SK-N-SH treated with all-trans-retinoic acid at 6 μM for 48 hours (cell line): ENCODE measurements around the gene FBXO8.

ENCODE experiments used
- ATAC-seq: fragments of 200-7000 bp; cut with Tn5 transposase; 3 replicates; pipeline ENCODE4 v1.9.1; 2020; ENCODE audit warnings: mild to moderate bottlenecking, moderate library complexity
- ARNTL ChIP-seq: fragments of 450-650 bp; formaldehyde crosslinking; IDR thresholded peaks from 2 replicates; pipeline ENCODE4 v1.5.0; 2020; ENCODE audit warnings: low read depth, mild to moderate bottlenecking, moderate library complexity, borderline replicate concordance
- BACH2 ChIP-seq: fragments of 250-450 bp; sonication (Bioruptor Pico); IDR thresholded peaks from 2 replicates; pipeline ENCODE4 v1.9.0; 2021; ENCODE audit warnings: mild to moderate bottlenecking, borderline replicate concordance
- CSDC2 ChIP-seq: fragments of 250-450 bp; sonication (Bioruptor Pico); IDR thresholded peaks from 2 replicates; pipeline ENCODE4 v1.5.0; 2020; ENCODE audit warnings: mild to moderate bottlenecking, moderate library complexity
- ESRRG ChIP-seq: fragments of 250-450 bp; sonication (Bioruptor Pico); IDR thresholded peaks from 2 replicates; pipeline ENCODE4 v1.6.1; 2021; ENCODE audit warnings: mild to moderate bottlenecking
- GLIS3 ChIP-seq: fragments of 250-450 bp; sonication (Bioruptor Pico); IDR thresholded peaks from 2 replicates; pipeline ENCODE4 v1.5.0; 2020; ENCODE audit warnings: mild to moderate bottlenecking, moderate library complexity
- ISL1 ChIP-seq: fragments of 250-450 bp; sonication (Bioruptor Pico); IDR thresholded peaks from 2 replicates; pipeline ENCODE4 v2.1.2; 2022; ENCODE audit warnings: mild to moderate bottlenecking, moderate library complexity
- OSR1 ChIP-seq: fragments of 250-450 bp; sonication (Bioruptor Pico); IDR thresholded peaks from 2 replicates; pipeline ENCODE4 v1.8.0; 2022; ENCODE audit warnings: moderate library complexity, mild to moderate bottlenecking, inconsistent platforms
- PPARA ChIP-seq: fragments of 250-450 bp; sonication (Bioruptor Pico); IDR thresholded peaks from 2 replicates; pipeline ENCODE4 v1.5.0; 2020; ENCODE audit warnings: mild to moderate bottlenecking, borderline replicate concordance
- RARB ChIP-seq: fragments of 250-450 bp; sonication (Bioruptor Pico); IDR thresholded peaks from 2 replicates; pipeline ENCODE4 v1.8.0; 2021; ENCODE audit warnings: mild to moderate bottlenecking, moderate library complexity
- SNAI2 ChIP-seq: fragments of 250-450 bp; sonication (Bioruptor Pico); IDR thresholded peaks from 2 replicates; pipeline ENCODE4 v1.5.0; 2020; ENCODE audit warnings: mild to moderate bottlenecking, moderate library complexity
- TCF4 ChIP-seq: fragments of 250-450 bp; sonication (Bioruptor Pico); IDR thresholded peaks from 2 replicates; pipeline ENCODE4 v1.8.0; 2021; ENCODE audit warnings: mild to moderate bottlenecking, moderate library complexity, borderline replicate concordance
- TOX ChIP-seq: fragments of 250-450 bp; sonication (Bioruptor Pico); IDR thresholded peaks from 2 replicates; pipeline ENCODE4 v1.8.0; 2021; ENCODE audit warnings: mild to moderate bottlenecking, moderate library complexity, borderline replicate concordance
- ZC3H10 ChIP-seq: fragments of 250-450 bp; sonication (Bioruptor Pico); IDR thresholded peaks from 2 replicates; pipeline ENCODE4 v1.5.1; 2021; ENCODE audit warnings: mild to moderate bottlenecking, moderate library complexity
- ZFP3 ChIP-seq: fragments of 250-450 bp; sonication (Bioruptor Pico); IDR thresholded peaks from 2 replicates; pipeline ENCODE4 v1.5.0; 2020; ENCODE audit warnings: mild to moderate bottlenecking, moderate library complexity
- ZFP30 ChIP-seq: fragments of 450-650 bp; formaldehyde crosslinking; IDR thresholded peaks from 2 replicates; pipeline ENCODE4 v1.5.0; 2022; ENCODE audit warnings: mild to moderate bottlenecking, moderate library complexity
- ZNF565 ChIP-seq: fragments of 450-650 bp; formaldehyde crosslinking; conservative IDR thresholded peaks from 2 replicates; pipeline ENCODE4 v1.5.0; 2020; ENCODE audit warnings: low read depth, mild to moderate bottlenecking, moderate library complexity
- ZNF70 ChIP-seq: fragments of 450-650 bp; formaldehyde crosslinking; IDR thresholded peaks from 2 replicates; pipeline ENCODE4 v1.5.0; 2020; ENCODE audit warnings: mild to moderate bottlenecking, moderate library complexity
- ZNF8 ChIP-seq: fragments of 450-650 bp; formaldehyde crosslinking; IDR thresholded peaks from 2 replicates; pipeline ENCODE4 v1.5.0; 2020; ENCODE audit warnings: mild to moderate bottlenecking, moderate library complexity
- TF ChIP-seq, protein P1 (sequence below): fragments of 250-450 bp; sonication (Bioruptor Pico); IDR thresholded peaks from 2 replicates; pipeline ENCODE4 v1.5.1; 2021; ENCODE audit warnings: mild to moderate bottlenecking, moderate library complexity
- TF ChIP-seq, protein P2 (sequence below): fragments of 250-450 bp; sonication (Bioruptor Pico); IDR thresholded peaks from 2 replicates; pipeline ENCODE4 v1.8.0; 2021; ENCODE audit warnings: low read depth, mild to moderate bottlenecking, moderate library complexity, borderline replicate concordance
- TF ChIP-seq, protein P3 (sequence below): fragments of 250-450 bp; sonication (Bioruptor Pico); IDR thresholded peaks from 2 replicates; pipeline ENCODE4 v1.5.0; 2020; ENCODE audit warnings: mild to moderate bottlenecking, moderate library complexity
- TF ChIP-seq, protein P4 (sequence below): fragments of 250-450 bp; sonication (Bioruptor Pico); IDR thresholded peaks from 2 replicates; pipeline ENCODE4 v1.5.1; 2020; ENCODE audit warnings: low read depth, mild to moderate bottlenecking, moderate library complexity
- TF ChIP-seq, protein P5 (sequence below): fragments of 250-450 bp; sonication (Bioruptor Pico); IDR thresholded peaks from 2 replicates; pipeline ENCODE4 v1.8.0; 2020; ENCODE audit warnings: mild to moderate bottlenecking, moderate library complexity, borderline replicate concordance

FBXO8 gene

DNA sequence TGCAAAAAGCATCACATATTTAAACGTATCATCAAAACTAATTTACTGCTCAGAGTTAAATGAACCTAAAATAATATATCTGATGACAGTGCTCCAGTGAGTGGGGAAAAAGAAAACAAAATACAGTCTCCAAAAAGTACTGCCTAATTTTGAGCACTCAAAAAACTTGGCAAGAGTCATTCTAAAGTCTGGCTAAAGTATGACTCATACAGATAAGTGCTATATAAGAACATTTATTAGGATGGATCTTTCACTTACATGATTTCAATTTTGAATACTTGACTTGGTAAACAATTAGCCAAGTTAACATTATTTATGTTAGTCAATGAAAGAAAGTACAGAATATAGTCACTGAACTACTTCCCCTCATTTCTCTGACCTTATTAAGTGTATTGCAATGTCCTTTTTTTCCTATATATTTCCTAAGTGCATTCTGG lies 27.2 kb downstream of the FBXO8 start:
- peak; percentile 75 for ATAC-seq
- 0 out of 2 replicates have a peak, but pooled peaks have one; percentile 59 for TF ChIP-seq ESRRG (CRISPR knock-in tag)
- no peak for TF ChIP-seq PPARA (CRISPR knock-in tag)
- no peak for TF ChIP-seq ARNTL (CRISPR knock-in tag)
- no peak for TF ChIP-seq CSDC2 (CRISPR knock-in tag)
- no peak for TF ChIP-seq ZNF70
- TF ChIP-seq, protein P1, sequence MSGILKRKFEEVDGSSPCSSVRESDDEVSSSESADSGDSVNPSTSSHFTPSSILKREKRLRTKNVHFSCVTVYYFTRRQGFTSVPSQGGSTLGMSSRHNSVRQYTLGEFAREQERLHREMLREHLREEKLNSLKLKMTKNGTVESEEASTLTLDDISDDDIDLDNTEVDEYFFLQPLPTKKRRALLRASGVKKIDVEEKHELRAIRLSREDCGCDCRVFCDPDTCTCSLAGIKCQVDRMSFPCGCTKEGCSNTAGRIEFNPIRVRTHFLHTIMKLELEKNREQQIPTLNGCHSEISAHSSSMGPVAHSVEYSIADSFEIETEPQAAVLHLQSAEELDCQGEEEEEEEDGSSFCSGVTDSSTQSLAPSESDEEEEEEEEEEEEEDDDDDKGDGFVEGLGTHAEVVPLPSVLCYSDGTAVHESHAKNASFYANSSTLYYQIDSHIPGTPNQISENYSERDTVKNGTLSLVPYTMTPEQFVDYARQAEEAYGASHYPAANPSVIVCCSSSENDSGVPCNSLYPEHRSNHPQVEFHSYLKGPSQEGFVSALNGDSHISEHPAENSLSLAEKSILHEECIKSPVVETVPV (CRISPR knock-in tag): peak; percentile 87
- no peak for TF ChIP-seq ZNF8 (CRISPR knock-in tag)
- TF ChIP-seq SNAI2 (CRISPR knock-in tag): no peak
- TF ChIP-seq, protein P2, sequence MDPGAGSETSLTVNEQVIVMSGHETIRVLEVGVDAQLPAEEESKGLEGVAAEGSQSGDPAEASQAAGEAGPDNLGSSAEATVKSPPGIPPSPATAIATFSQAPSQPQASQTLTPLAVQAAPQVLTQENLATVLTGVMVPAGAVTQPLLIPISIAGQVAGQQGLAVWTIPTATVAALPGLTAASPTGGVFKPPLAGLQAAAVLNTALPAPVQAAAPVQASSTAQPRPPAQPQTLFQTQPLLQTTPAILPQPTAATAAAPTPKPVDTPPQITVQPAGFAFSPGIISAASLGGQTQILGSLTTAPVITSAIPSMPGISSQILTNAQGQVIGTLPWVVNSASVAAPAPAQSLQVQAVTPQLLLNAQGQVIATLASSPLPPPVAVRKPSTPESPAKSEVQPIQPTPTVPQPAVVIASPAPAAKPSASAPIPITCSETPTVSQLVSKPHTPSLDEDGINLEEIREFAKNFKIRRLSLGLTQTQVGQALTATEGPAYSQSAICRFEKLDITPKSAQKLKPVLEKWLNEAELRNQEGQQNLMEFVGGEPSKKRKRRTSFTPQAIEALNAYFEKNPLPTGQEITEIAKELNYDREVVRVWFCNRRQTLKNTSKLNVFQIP (CRISPR knock-in tag): no peak
- peak; percentile 85; the same call in 1 of the 2 replicates for TF ChIP-seq TOX (CRISPR knock-in tag)
- no peak for TF ChIP-seq RARB (CRISPR knock-in tag)
- TF ChIP-seq ISL1: peak; percentile 100
- TF ChIP-seq, protein P3, sequence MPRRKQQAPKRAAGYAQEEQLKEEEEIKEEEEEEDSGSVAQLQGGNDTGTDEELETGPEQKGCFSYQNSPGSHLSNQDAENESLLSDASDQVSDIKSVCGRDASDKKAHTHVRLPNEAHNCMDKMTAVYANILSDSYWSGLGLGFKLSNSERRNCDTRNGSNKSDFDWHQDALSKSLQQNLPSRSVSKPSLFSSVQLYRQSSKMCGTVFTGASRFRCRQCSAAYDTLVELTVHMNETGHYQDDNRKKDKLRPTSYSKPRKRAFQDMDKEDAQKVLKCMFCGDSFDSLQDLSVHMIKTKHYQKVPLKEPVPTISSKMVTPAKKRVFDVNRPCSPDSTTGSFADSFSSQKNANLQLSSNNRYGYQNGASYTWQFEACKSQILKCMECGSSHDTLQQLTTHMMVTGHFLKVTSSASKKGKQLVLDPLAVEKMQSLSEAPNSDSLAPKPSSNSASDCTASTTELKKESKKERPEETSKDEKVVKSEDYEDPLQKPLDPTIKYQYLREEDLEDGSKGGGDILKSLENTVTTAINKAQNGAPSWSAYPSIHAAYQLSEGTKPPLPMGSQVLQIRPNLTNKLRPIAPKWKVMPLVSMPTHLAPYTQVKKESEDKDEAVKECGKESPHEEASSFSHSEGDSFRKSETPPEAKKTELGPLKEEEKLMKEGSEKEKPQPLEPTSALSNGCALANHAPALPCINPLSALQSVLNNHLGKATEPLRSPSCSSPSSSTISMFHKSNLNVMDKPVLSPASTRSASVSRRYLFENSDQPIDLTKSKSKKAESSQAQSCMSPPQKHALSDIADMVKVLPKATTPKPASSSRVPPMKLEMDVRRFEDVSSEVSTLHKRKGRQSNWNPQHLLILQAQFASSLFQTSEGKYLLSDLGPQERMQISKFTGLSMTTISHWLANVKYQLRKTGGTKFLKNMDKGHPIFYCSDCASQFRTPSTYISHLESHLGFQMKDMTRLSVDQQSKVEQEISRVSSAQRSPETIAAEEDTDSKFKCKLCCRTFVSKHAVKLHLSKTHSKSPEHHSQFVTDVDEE: no peak
- TF ChIP-seq, protein P4, sequence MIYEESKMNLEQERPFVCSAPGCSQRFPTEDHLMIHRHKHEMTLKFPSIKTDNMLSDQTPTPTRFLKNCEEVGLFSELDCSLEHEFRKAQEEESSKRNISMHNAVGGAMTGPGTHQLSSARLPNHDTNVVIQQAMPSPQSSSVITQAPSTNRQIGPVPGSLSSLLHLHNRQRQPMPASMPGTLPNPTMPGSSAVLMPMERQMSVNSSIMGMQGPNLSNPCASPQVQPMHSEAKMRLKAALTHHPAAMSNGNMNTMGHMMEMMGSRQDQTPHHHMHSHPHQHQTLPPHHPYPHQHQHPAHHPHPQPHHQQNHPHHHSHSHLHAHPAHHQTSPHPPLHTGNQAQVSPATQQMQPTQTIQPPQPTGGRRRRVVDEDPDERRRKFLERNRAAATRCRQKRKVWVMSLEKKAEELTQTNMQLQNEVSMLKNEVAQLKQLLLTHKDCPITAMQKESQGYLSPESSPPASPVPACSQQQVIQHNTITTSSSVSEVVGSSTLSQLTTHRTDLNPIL (CRISPR knock-in tag): peak; percentile 88
- TF ChIP-seq BACH2 (CRISPR knock-in tag): no peak
- TF ChIP-seq ZC3H10: peak; percentile 90
- TF ChIP-seq, protein P5, sequence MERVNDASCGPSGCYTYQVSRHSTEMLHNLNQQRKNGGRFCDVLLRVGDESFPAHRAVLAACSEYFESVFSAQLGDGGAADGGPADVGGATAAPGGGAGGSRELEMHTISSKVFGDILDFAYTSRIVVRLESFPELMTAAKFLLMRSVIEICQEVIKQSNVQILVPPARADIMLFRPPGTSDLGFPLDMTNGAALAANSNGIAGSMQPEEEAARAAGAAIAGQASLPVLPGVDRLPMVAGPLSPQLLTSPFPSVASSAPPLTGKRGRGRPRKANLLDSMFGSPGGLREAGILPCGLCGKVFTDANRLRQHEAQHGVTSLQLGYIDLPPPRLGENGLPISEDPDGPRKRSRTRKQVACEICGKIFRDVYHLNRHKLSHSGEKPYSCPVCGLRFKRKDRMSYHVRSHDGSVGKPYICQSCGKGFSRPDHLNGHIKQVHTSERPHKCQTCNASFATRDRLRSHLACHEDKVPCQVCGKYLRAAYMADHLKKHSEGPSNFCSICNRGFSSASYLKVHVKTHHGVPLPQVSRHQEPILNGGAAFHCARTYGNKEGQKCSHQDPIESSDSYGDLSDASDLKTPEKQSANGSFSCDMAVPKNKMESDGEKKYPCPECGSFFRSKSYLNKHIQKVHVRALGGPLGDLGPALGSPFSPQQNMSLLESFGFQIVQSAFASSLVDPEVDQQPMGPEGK: peak; percentile 87; the same call in 1 of the 2 replicates
- TF ChIP-seq TCF4 (CRISPR knock-in tag): peak; percentile 24; the same call in 1 of the 2 replicates
- no peak for TF ChIP-seq ZFP3
- no peak for TF ChIP-seq OSR1 (CRISPR knock-in tag)
- 0 out of 2 replicates have a peak, but pooled peaks have one; percentile 2 for TF ChIP-seq ZFP30 (CRISPR knock-in tag)
- no peak for TF ChIP-seq ZNF565 (CRISPR knock-in tag)
- no peak for TF ChIP-seq GLIS3 (CRISPR knock-in tag)
- TF ChIP-seq, all 23 proteins: peak for 9

DNA sequence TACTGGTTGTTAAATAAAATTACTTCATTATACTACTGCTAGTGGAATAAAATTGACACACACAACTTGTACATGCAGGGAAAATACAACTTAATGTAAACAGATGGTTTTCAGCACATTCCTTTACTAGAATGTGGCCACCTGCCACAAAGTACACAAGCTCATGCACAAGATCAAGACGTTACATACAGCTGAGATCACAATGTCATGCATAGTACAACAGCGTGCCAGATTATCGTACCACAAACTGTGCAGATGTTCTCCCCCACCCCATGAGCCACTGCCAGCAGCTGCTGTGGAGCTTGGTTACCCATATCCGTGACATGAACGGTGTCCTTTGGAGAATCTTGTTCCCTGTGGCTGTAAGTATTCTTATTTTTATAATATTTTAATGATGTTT lies 27.7 kb downstream of the FBXO8 start:
- TF ChIP-seq ARNTL (CRISPR knock-in tag) (no peak), SNAI2 (CRISPR knock-in tag) (peak; percentile 34; the same call in 1 of the 2 replicates), ZFP30 (CRISPR knock-in tag) (0 out of 2 replicates have a peak, but pooled peaks have one; percentile 1), ZNF70 (no peak), ZNF8 (CRISPR knock-in tag) (peak; percentile 48; the same call in 1 of the 2 replicates), PPARA (CRISPR knock-in tag) (no peak), ZC3H10 (no peak), CSDC2 (CRISPR knock-in tag) (no peak)
- TF ChIP-seq, protein P3: peak; percentile 42; the same call in 1 of the 2 replicates
- TF ChIP-seq, protein P5: no peak
- TF ChIP-seq, protein P2 (CRISPR knock-in tag): no peak
- peak; percentile 73 for ATAC-seq
